ES-I3 (cell line): ENCODE results near the gene TBXA2R.
A peak's percentile ranks its signal among the peaks of the same experiment; 100 is the strongest.

Experiments
- H3K36me3 ChIP-seq: 2 replicates; pipeline ENCODE4 v1.6.1; 2013; ENCODE audit warnings: mild to moderate bottlenecking, low read length, control low read depth, moderate library complexity; ENCODE audit not compliant: insufficient read depth
- H3K4me1 ChIP-seq: 2 replicates; pipeline ENCODE4 v1.6.1; 2013; ENCODE audit warnings: mild to moderate bottlenecking, control low read depth, low read length; ENCODE audit not compliant: insufficient read depth
- H3K9ac ChIP-seq: 2 replicates; pipeline ENCODE4 v1.6.1; 2013; ENCODE audit warnings: low read depth, mild to moderate bottlenecking, low read length, moderate library complexity
- H3K9me3 ChIP-seq: 2 replicates; pipeline ENCODE4 v1.6.1; 2013; ENCODE audit warnings: mild to moderate bottlenecking, low read length, moderate library complexity; ENCODE audit not compliant: control insufficient read depth, insufficient read depth

TBXA2R gene

GRCh38 chr19:3556978-3557460 lies 49.7 kb downstream of the TBXA2R start:
- Histone ChIP-seq H3K9me3 (no peaks in the 10 kb centered on the region), H3K4me1 (peaks cover 3% of the 10 kb centered on the region; the same call in 1 of the 2 replicates), H3K36me3 (no peaks in the 10 kb centered on the region), H3K9ac (peak overlapping the region; percentile 81)

- H3K9ac ChIP-seq, result peak overlapping the region; percentile 81
- H3K9me3 ChIP-seq, result no peaks in the 10 kb centered on the region
- peaks cover 3% of the 10 kb centered on the region; the same call in 1 of the 2 replicates for H3K4me1 ChIP-seq
- H3K36me3 ChIP-seq, result no peaks in the 10 kb centered on the region
These were observed 50.2 kb downstream of the TBXA2R start for GRCh38 chr19:3556423-3556977.

- Histone ChIP-seq H3K4me1 (peaks cover 3% of the 10 kb centered on the region; the same call in 1 of the 2 replicates), H3K9ac (no peak overlapping the region; the same call in 1 of the 2 replicates), H3K36me3 (no peaks in the 10 kb centered on the region), H3K9me3 (no peaks in the 10 kb centered on the region)
These were observed 50.8 kb downstream of the TBXA2R start for GRCh38 chr19:3555653-3556422.

GRCh38 chr19:3554254-3555083 lies 52.2 kb downstream of the TBXA2R start:
- peaks cover 3% of the 10 kb centered on the region; the same call in 1 of the 2 replicates for H3K4me1 ChIP-seq

GRCh38 chr19:3551792-3552095 lies 54.9 kb downstream of the TBXA2R start:
- no peaks in the 10 kb centered on the region for H3K9me3 ChIP-seq
- peaks cover 3% of the 10 kb centered on the region; the same call in 1 of the 2 replicates for H3K4me1 ChIP-seq
- H3K9ac ChIP-seq, result no peak overlapping the region
- H3K36me3 ChIP-seq, result no peaks in the 10 kb centered on the region

More at GRCh38 chr19:3554254-3555083, 52.2 kb downstream of the TBXA2R start:
- H3K9ac ChIP-seq, result no peak overlapping the region
- H3K9me3 ChIP-seq, result no peaks in the 10 kb centered on the region
- no peaks in the 10 kb centered on the region for H3K36me3 ChIP-seq

- peaks cover 3% of the 10 kb centered on the region; the same call in 1 of the 2 replicates for H3K4me1 ChIP-seq
- H3K36me3 ChIP-seq, result no peaks in the 10 kb centered on the region
- H3K9ac ChIP-seq, result no peak overlapping the region
- H3K9me3 ChIP-seq, result no peaks in the 10 kb centered on the region
These were observed 55.5 kb downstream of the TBXA2R start for GRCh38 chr19:3550947-3551791.

- Histone ChIP-seq H3K9ac (no peak overlapping the region), H3K9me3 (no peaks in the 10 kb centered on the region), H3K4me1 (peaks cover 3% of the 10 kb centered on the region; the same call in 1 of the 2 replicates), H3K36me3 (no peaks in the 10 kb centered on the region)
These were observed 56.9 kb downstream of the TBXA2R start for GRCh38 chr19:3549816-3550215.

- Histone ChIP-seq H3K4me1 (peaks cover 3% of the 10 kb centered on the region; the same call in 1 of the 2 replicates), H3K9ac (no peak overlapping the region), H3K36me3 (no peaks in the 10 kb centered on the region), H3K9me3 (no peaks in the 10 kb centered on the region)
These were observed 58.1 kb downstream of the TBXA2R start for GRCh38 chr19:3548606-3549005.

- Histone ChIP-seq H3K36me3 (no peaks in the 10 kb centered on the region), H3K9me3 (no peaks in the 10 kb centered on the region), H3K4me1 (no peaks in the 10 kb centered on the region; the same call in 1 of the 2 replicates), H3K9ac (no peak overlapping the region)
These were observed 58.9 kb downstream of the TBXA2R start for GRCh38 chr19:3547767-3548282.

GRCh38 chr19:3547301-3547731 lies 59.4 kb downstream of the TBXA2R start:
- Histone ChIP-seq H3K9me3 (no peaks in the 10 kb centered on the region), H3K4me1 (no peaks in the 10 kb centered on the region), H3K9ac (no peak overlapping the region), H3K36me3 (no peaks in the 10 kb centered on the region)

- Histone ChIP-seq H3K36me3 (no peaks in the 10 kb centered on the region), H3K9ac (no peak overlapping the region), H3K4me1 (no peaks in the 10 kb centered on the region), H3K9me3 (no peaks in the 10 kb centered on the region)
These were observed 60.6 kb downstream of the TBXA2R start for GRCh38 chr19:3546119-3546518.

GRCh38 chr19:3545669-3546034 lies 61.0 kb downstream of the TBXA2R start:
- H3K9ac ChIP-seq, result no peak overlapping the region
- H3K36me3 ChIP-seq, result no peaks in the 10 kb centered on the region
- no peaks in the 10 kb centered on the region for H3K9me3 ChIP-seq

GRCh38 chr19:3544742-3545668 lies 61.7 kb downstream of the TBXA2R start:
- Histone ChIP-seq H3K4me1 (no peaks in the 10 kb centered on the region), H3K9ac (no peak overlapping the region), H3K36me3 (no peaks in the 10 kb centered on the region), H3K9me3 (no peaks in the 10 kb centered on the region)

More at GRCh38 chr19:3545669-3546034, 61.0 kb downstream of the TBXA2R start:
- H3K4me1 ChIP-seq, result no peaks in the 10 kb centered on the region
